Measurements from ENCODE around the gene CIAO3.

The CIAO3 gene

DNA sequence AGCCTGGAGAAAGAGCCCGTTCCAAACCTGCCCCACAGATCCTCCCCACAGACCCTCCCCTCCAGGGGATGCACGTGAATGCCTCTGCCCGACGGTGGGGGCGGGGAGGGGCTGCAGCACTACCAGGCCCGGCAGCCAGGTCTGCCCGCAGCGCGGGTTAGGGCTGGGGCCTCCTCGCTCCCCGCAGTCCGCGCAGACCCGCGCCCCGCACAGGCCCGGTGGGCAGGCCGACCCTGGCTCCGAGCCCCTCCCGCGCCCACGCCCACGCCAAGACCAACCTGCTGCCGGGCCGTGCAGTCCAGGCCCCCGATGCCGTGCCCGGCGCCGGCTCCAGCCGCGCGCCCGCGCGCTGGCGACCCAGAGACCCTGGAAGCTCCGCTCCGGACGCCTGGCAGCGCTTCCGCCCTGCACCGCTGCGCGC, 47.2 kb upstream of the CIAO3 start, which contains the start of gene RPUSD1:
TSS of gene RPUSD1 (minus strand) at position 404 of the 421 bp plus-strand sequence. CDS start 644 bp downstream, outside the sequence.
- Histone ChIP-seq H3K36me3 (ENCODE audit: low read depth) (peaks cover 50% of the 10 kb centered on the region), H3K4me3 (ENCODE audit: severe bottlenecking) (peak within 1 kb of the TSS; percentile 93), H3K4me1 (ENCODE audit: insufficient read depth, poor library complexity, severe bottlenecking) (no peaks in the 10 kb centered on the region), H3K9me3 (ENCODE audit: severe bottlenecking) (no peaks in the 10 kb centered on the region), H3K27ac (ENCODE audit: poor library complexity, severe bottlenecking) (peak within 1 kb of the TSS; percentile 30), H3K27me3 (ENCODE audit: insufficient read depth, poor library complexity, severe bottlenecking) (no peaks in the 10 kb centered on the region)
- TF ChIP-seq CTCF (IDR thresholded peaks at IDR 0.05; ENCODE audit: poor library complexity, severe bottlenecking): no peak
- ATAC-seq (ENCODE audit: low read depth): peak; percentile 7; the same call in 1 of the 3 replicates
- DNase-seq (ENCODE audit: low spot score): no peak

- no peaks in the 10 kb centered on the region for H3K4me1 ChIP-seq (ENCODE audit: insufficient read depth, poor library complexity, severe bottlenecking)
- no peak for TF ChIP-seq CTCF (IDR thresholded peaks at IDR 0.05; ENCODE audit: poor library complexity, severe bottlenecking)
- no peak for ATAC-seq (ENCODE audit: low read depth)
- peaks cover 46% of the 10 kb centered on the region for H3K36me3 ChIP-seq (ENCODE audit: low read depth)
- H3K4me3 ChIP-seq (ENCODE audit: severe bottlenecking): peak overlapping the region; percentile 93
- no peaks in the 10 kb centered on the region for H3K9me3 ChIP-seq (ENCODE audit: severe bottlenecking)
- no peak for DNase-seq (ENCODE audit: low spot score)
- no peaks in the 10 kb centered on the region for H3K27me3 ChIP-seq (ENCODE audit: insufficient read depth, poor library complexity, severe bottlenecking)
- H3K27ac ChIP-seq (ENCODE audit: poor library complexity, severe bottlenecking): peak overlapping the region; percentile 30
Measured at GRCh38 chr16:787321-787966, 46.6 kb upstream of the CIAO3 start.

DNA sequence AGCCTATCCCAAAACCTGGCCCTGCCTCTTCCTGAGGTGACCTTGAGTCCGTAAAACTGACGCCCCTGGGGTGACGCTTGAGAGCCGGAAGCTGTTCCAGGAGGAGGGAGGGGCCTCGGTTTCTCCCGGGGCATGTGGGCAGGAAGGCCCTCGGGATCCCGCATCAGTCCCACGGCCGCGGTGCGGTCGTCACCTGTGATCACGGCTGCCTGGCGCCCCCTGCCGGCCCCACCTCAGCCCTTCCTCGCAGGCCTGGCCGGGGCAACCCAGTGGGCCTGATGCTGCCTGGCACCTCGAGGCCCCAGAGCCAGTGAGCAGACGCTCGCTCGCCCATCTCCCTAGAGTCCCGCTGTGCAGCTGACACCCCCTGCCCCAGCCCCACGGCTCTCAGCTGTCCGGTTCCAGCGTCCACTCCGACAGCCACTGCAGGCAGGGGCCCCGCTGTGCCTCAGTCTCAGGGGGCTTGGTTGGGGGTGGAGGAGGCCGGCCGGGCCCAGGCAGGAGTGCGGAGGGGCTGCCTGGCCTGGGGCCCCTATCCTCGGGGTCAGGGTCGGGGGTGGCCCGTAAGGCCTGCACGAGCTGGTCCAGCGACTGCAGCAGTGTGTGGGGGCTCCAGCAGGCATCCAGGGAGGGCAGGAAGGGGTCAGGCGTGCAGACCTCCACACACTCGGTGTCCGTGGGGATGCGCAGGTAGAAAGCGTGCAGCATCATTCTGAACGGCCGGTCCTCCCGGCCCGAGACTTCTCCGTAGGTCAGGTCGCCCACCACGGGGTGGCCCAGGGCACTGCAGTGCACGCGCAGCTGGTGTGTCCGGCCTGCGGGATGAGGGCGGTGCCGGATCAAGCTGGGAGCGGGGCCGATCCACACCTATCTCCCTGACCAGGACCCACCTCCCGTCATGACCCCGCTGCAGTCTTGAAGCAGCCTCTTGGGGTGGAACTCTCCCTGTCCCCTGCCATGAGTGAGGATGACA, 45.1 kb upstream of the CIAO3 start:
- ATAC-seq (ENCODE audit: low read depth): peak; percentile 17; the same call in 2 of the 3 replicates

DNA sequence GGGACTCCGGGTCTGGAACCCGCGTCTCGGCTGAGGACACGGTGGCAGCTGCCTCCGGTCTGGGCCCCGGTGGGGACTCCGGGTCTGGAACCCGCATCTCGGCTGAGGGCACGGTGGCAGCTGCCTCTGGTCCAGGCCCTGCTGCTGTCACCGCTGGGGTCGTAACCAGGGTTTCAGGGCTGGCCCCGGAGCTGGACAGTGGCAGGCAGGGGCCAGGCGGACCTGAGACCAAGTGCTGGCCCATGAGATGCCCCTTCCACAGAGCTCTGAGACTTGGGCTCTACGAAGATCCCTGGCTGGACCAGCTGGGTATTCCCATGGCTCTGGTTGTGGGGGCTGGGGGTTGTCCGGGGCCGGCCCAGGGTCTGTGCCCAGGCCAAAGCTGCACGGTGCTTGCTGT, 43.6 kb upstream of the CIAO3 start:
- no peaks in the 10 kb centered on the region for H3K27me3 ChIP-seq (ENCODE audit: insufficient read depth, poor library complexity, severe bottlenecking)
- TF ChIP-seq CTCF (IDR thresholded peaks at IDR 0.05; ENCODE audit: poor library complexity, severe bottlenecking): no peak
- no peak for ATAC-seq (ENCODE audit: low read depth)

More for the DNA sequence above, 45.1 kb upstream of the CIAO3 start:
- no peak for DNase-seq (ENCODE audit: low spot score)
- TF ChIP-seq CTCF (IDR thresholded peaks at IDR 0.05; ENCODE audit: poor library complexity, severe bottlenecking): peak; percentile 71
- no peak overlapping the region for H3K27ac ChIP-seq (ENCODE audit: poor library complexity, severe bottlenecking)
- H3K36me3 ChIP-seq (ENCODE audit: low read depth): peaks cover 32% of the 10 kb centered on the region
- no peak overlapping the region for H3K4me3 ChIP-seq (ENCODE audit: severe bottlenecking)
- H3K9me3 ChIP-seq (ENCODE audit: severe bottlenecking): no peaks in the 10 kb centered on the region
- no peaks in the 10 kb centered on the region for H3K27me3 ChIP-seq (ENCODE audit: insufficient read depth, poor library complexity, severe bottlenecking)
- H3K4me1 ChIP-seq (ENCODE audit: insufficient read depth, poor library complexity, severe bottlenecking): no peaks in the 10 kb centered on the region

More for the DNA sequence above, 43.6 kb upstream of the CIAO3 start:
- peaks cover 18% of the 10 kb centered on the region for H3K36me3 ChIP-seq (ENCODE audit: low read depth)
- H3K9me3 ChIP-seq (ENCODE audit: severe bottlenecking): no peaks in the 10 kb centered on the region
- no peaks in the 10 kb centered on the region for H3K4me1 ChIP-seq (ENCODE audit: insufficient read depth, poor library complexity, severe bottlenecking)
- H3K27ac ChIP-seq (ENCODE audit: poor library complexity, severe bottlenecking): no peak overlapping the region
- H3K4me3 ChIP-seq (ENCODE audit: severe bottlenecking): no peak overlapping the region
- DNase-seq (ENCODE audit: low spot score): no peak

Data from RWPE2 (cell line).